H7 (cell line): Measurements from ENCODE around the gene ZNF253. TPM values are rescaled to one million over a fixed set of nuclear protein-coding genes. Genes with fewer than 3 reads are reported as not detected.
"Not testable (repeated sequence)": the region's sequence is repeated elsewhere in the genome, so short reads cannot be mapped to it uniquely, and the experiment has no call there.

Source experiments
- DNase-seq: peaks from one replicate; pipeline ENCODE4 v3.0.0; 2012
- H3K27me3 ChIP-seq: 2 replicates; pipeline ENCODE4 v1.6.0; 2011; ENCODE audit warnings: mild to moderate bottlenecking, low read length; ENCODE audit not compliant: control insufficient read depth, insufficient read depth
- H3K36me3 ChIP-seq: replicated peaks from 2 replicates; pipeline ENCODE4 v1.5.1; 2011; ENCODE audit warnings: low read length; ENCODE audit not compliant: control insufficient read depth, insufficient read depth
- H3K4me3 ChIP-seq: 2 replicates; pipeline ENCODE4 v1.5.1; 2011; ENCODE audit warnings: low read depth, mild to moderate bottlenecking, control low read depth, low read length, moderate library complexity; ENCODE audit not compliant: insufficient read depth
- total RNA-seq: library from RNA; depleted of rRNA; stranded (reverse); fragments of >200 nt; shearing (Covaris generic); gene quantifications from 2 replicates; pipeline ENCODE4 v1.2.3, GENCODE V29; 2014; rRNA removed

Gene ZNF253
- total RNA-seq, 1 experiment from 2014 or later: not detected

GRCh38 chr19:19933432-19934314 lies 68.0 kb downstream of the ZNF253 start:
- H3K4me3 ChIP-seq, H3K27me3 ChIP-seq, DNase-seq: not testable (repeated sequence)
- peaks cover 34% of the 10 kb centered on the region for H3K36me3 ChIP-seq

GRCh38 chr19:19937403-19937802 lies 71.7 kb downstream of the ZNF253 start:
- H3K27me3 ChIP-seq: no peaks in the 10 kb centered on the region
- no peak for DNase-seq
- H3K36me3 ChIP-seq: peaks cover 21% of the 10 kb centered on the region
- H3K4me3 ChIP-seq: no peak overlapping the region

GRCh38 chr19:19938449-19938848 lies 72.8 kb downstream of the ZNF253 start:
- Histone ChIP-seq H3K36me3 (peaks cover 15% of the 10 kb centered on the region), H3K27me3 (no peaks in the 10 kb centered on the region), H3K4me3 (no peak overlapping the region)
- no peak for DNase-seq

GRCh38 chr19:19943848-19944582 lies 78.3 kb downstream of the ZNF253 start:
- no peak for DNase-seq

More at GRCh38 chr19:19943848-19944582, 78.3 kb downstream of the ZNF253 start:
- Histone ChIP-seq H3K36me3 (no peaks in the 10 kb centered on the region), H3K27me3 (no peaks in the 10 kb centered on the region), H3K4me3 (no peak overlapping the region)

Other genes with a start within 250 kb of the ZNF253 start
- gene PBX4, start 247.2 kb upstream of the ZNF253 start, total RNA-seq: 0.94 and 2.7 TPM in 2 replicates
- gene LPAR2, start 237.7 kb upstream of the ZNF253 start, total RNA-seq: 44.0 and 45.0 TPM in 2 replicates
- gene GMIP, start 222.2 kb upstream of the ZNF253 start, total RNA-seq: 6.6 and 6.7 TPM in 2 replicates
- 36.2 and 40.6 TPM in 2 replicates for gene ATP13A1, start 202.2 kb upstream of the ZNF253 start, total RNA-seq
- gene ZNF101, start 197.0 kb upstream of the ZNF253 start, total RNA-seq: 24.1 and 24.9 TPM in 2 replicates
- 2.3 and 4.3 TPM in 2 replicates for gene ZNF14, start 132.8 kb upstream of the ZNF253 start, total RNA-seq
- gene ZNF506, start 44.1 kb upstream of the ZNF253 start, total RNA-seq: 0.04 and 0.07 TPM in 2 replicates
- not detected in 2 replicates for gene ZNF93, start 35.1 kb downstream of the ZNF253 start, total RNA-seq
- gene ZNF682, start 173.6 kb downstream of the ZNF253 start, total RNA-seq: 2.4 and 4.4 TPM in 2 replicates
- gene ZNF90, start 212.1 kb downstream of the ZNF253 start, total RNA-seq: 3.5 and 7.3 TPM in 2 replicates